ENCODE data around the gene TPD52L1.

DNA sequence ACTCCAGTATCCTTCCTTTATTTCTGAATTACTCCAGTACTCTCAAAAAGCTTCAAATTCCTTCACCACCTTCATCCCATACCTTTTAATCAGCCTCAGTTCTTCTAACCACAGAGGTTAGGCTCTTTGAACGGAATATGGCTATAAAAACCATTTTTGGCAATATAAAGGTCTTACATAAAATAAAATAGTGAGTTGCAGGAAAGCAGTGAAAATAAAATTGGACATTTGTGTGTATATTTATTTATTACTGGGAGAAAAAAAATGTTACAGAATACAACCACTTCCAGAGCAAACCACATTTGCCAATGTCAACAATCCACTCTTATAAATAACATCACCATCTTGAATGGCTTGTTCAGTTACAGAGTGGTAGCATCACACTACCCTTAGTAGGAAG is 140.5 kb downstream of the TPD52L1 start:
- TF ChIP-seq, protein P1, sequence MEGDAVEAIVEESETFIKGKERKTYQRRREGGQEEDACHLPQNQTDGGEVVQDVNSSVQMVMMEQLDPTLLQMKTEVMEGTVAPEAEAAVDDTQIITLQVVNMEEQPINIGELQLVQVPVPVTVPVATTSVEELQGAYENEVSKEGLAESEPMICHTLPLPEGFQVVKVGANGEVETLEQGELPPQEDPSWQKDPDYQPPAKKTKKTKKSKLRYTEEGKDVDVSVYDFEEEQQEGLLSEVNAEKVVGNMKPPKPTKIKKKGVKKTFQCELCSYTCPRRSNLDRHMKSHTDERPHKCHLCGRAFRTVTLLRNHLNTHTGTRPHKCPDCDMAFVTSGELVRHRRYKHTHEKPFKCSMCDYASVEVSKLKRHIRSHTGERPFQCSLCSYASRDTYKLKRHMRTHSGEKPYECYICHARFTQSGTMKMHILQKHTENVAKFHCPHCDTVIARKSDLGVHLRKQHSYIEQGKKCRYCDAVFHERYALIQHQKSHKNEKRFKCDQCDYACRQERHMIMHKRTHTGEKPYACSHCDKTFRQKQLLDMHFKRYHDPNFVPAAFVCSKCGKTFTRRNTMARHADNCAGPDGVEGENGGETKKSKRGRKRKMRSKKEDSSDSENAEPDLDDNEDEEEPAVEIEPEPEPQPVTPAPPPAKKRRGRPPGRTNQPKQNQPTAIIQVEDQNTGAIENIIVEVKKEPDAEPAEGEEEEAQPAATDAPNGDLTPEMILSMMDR (IDR thresholded peaks at IDR 0.05) = no peak
- no peak for TF ChIP-seq EZH2 (IDR thresholded peaks at IDR 0.05; ENCODE audit: borderline replicate concordance, insufficient read depth, low read depth, low read length, poor library complexity, severe bottlenecking)
